Heart left ventricle (tissue), 13 donors: ENCODE data around the gene KIF26A.

Experiments
- CTCF ChIP-seq, 12 donors: fragments of 200-600 bp; sonication (generic) in 4 of 12; IDR thresholded peaks; one replicate each; pipeline versions ENCODE4 v1.5.0 to v1.8.0; 2018 to 2022; ENCODE audit warnings: antibody characterized with exemption in 12 of 12, mild to moderate bottlenecking in 5 of 12
- POLR2A ChIP-seq, 2 donors: fragments of 450-650 bp; IDR thresholded peaks; one replicate each; pipeline ENCODE4 v1.6.1; 2017; ENCODE audit warnings: antibody characterized with exemption in 2 of 2, mild to moderate bottlenecking in 2 of 2, moderate library complexity in 2 of 2
- donor health status: ischemic (EF 13 %, LVEDD 7.1; RV severe dilation, severe dysfunction).
- donor health status: DM: no; HTN: yes; CAD: no.
- donor health status: DM: no; HTN: no; CAD: no.
- donor health status: ischemic (EF 25% LVEDD 6.9; RV normal size, moderate dysfunction).
- donor health status: ischemic (EF 25% LVEDD 5.7; RV mildly dilated, moderate dysfunction).
- donor health status: ischemic (EF 35%, LVEDD 5.7; RV mildly dilated, moderate dysfunction).
- donor health status: nonischemic (EF 11% LVEDD 7.7; RV severe dilation, severe dysfunction).
- donor health status: DM: yes; HTN: yes; CAD: no.
- donor health status: PGD.
- donor health status: ischemic (EF 29% LVEDD 5.4; RV normal size, mild dysfunction).
- donor health status: nonischemic (EF 23%, LVEDD 6.1; RV moderate dilation, normal function).

GRCh38 chr14:104131968-104132732 lies 6.2 kb upstream of the KIF26A start:
- no peak for TF ChIP-seq POLR2A (IDR thresholded peaks at IDR 0.05)
- no peak for TF ChIP-seq CTCF (IDR thresholded peaks at IDR 0.05)
